H9 (cell line): ENCODE measurements around the gene ANO2. TPM values are rescaled to one million over a fixed set of nuclear protein-coding genes. Genes with fewer than 3 reads are reported as not detected.

Source experiments
- DNase-seq: peaks from one replicate; pipeline ENCODE4 v3.0.0-alpha.2; 2017
- H2AFZ ChIP-seq: one replicate; pipeline ENCODE4 v1.6.1; 2013; ENCODE audit warnings: mild to moderate bottlenecking, low read length, control low read depth, moderate library complexity
- H2AK5ac ChIP-seq: 2 replicates; pipeline ENCODE4 v1.6.1; 2013; ENCODE audit warnings: low read length, control low read depth, mixed read lengths; ENCODE audit not compliant: insufficient read length
- H2BK120ac ChIP-seq: one replicate; pipeline ENCODE4 v1.6.1; 2013; ENCODE audit warnings: low read depth, mild to moderate bottlenecking, low read length, control low read depth, inconsistent platforms; ENCODE audit not compliant: poor library complexity, severe bottlenecking
- H2BK12ac ChIP-seq: 2 replicates; pipeline ENCODE4 v1.6.1; 2013; ENCODE audit warnings: low read length, control low read depth, mixed read lengths, low read depth; ENCODE audit not compliant: insufficient read length
- H2BK15ac ChIP-seq: 2 replicates; pipeline ENCODE4 v1.6.1; 2013; ENCODE audit warnings: low read depth, low read length, control low read depth
- H2BK20ac ChIP-seq: one replicate; pipeline ENCODE4 v1.6.1; 2013; ENCODE audit warnings: low read depth, mild to moderate bottlenecking, low read length, control low read depth, inconsistent platforms; ENCODE audit not compliant: poor library complexity, severe bottlenecking
- H2BK5ac ChIP-seq: 2 replicates; pipeline ENCODE4 v1.6.1; 2013; ENCODE audit warnings: low read length, control low read depth, mixed read lengths; ENCODE audit not compliant: insufficient read length
- H3K14ac ChIP-seq: 2 replicates; pipeline ENCODE4 v1.6.1; 2013; ENCODE audit warnings: low read length, control low read depth; ENCODE audit not compliant: insufficient read depth
- H3K18ac ChIP-seq: 2 replicates; pipeline ENCODE4 v1.6.1; 2013; ENCODE audit warnings: low read depth, mild to moderate bottlenecking, mixed read lengths, low read length, control low read depth; ENCODE audit not compliant: insufficient read length
- H3K23ac ChIP-seq: 2 replicates; pipeline ENCODE4 v1.6.1; 2013; ENCODE audit warnings: low read length, control low read depth, mixed read lengths, low read depth; ENCODE audit not compliant: insufficient read length
- H3K23me2 ChIP-seq: 2 replicates; pipeline ENCODE4 v1.6.1; 2013; ENCODE audit warnings: low read depth, mild to moderate bottlenecking, mixed read lengths, low read length, control low read depth; ENCODE audit not compliant: insufficient read length, poor library complexity, severe bottlenecking
- H3K27ac ChIP-seq: 2 replicates; pipeline ENCODE4 v1.5.1; 2013; ENCODE audit warnings: low read length, control low read depth, mixed read lengths, low read depth; ENCODE audit not compliant: insufficient read length
- H3K27me3 ChIP-seq: 2 replicates; pipeline ENCODE4 v1.6.1; 2013; ENCODE audit warnings: low read length, control low read depth, inconsistent platforms; ENCODE audit not compliant: insufficient read depth
- H3K4ac ChIP-seq: 2 replicates; pipeline ENCODE4 v1.6.1; 2013; ENCODE audit warnings: low read depth, mild to moderate bottlenecking, control low read depth, inconsistent platforms, low read length, moderate library complexity
- H3K4me1 ChIP-seq: 2 replicates; pipeline ENCODE4 v1.6.1; 2013; ENCODE audit warnings: low read length, control low read depth, inconsistent platforms; ENCODE audit not compliant: insufficient read depth
- H3K4me2 ChIP-seq: 2 replicates; pipeline ENCODE4 v1.6.1; 2013; ENCODE audit warnings: low read length, control low read depth, mixed read lengths; ENCODE audit not compliant: insufficient read length, insufficient read depth
- H3K56ac ChIP-seq: 2 replicates; pipeline ENCODE4 v1.6.1; 2013; ENCODE audit warnings: low read depth, mild to moderate bottlenecking, mixed read lengths, low read length, control low read depth; ENCODE audit not compliant: insufficient read length
- H3K79me1 ChIP-seq: 2 replicates; pipeline ENCODE4 v1.6.1; 2013; ENCODE audit warnings: low read depth, mild to moderate bottlenecking, moderate library complexity, low read length, control low read depth, inconsistent platforms; ENCODE audit not compliant: insufficient read depth, poor library complexity, severe bottlenecking
- H3K79me2 ChIP-seq: 2 replicates; pipeline ENCODE4 v1.6.1; 2013; ENCODE audit warnings: low read length, control low read depth, inconsistent platforms; ENCODE audit not compliant: insufficient read depth
- H3K9ac ChIP-seq: 2 replicates; pipeline ENCODE4 v1.6.1; 2013; ENCODE audit warnings: low read length, control low read depth, mixed read lengths; ENCODE audit not compliant: insufficient read length; ENCODE audit errors: extremely low read depth
- H3K9me3 ChIP-seq: one replicate; pipeline ENCODE4 v1.6.1; 2013; ENCODE audit warnings: low read depth, low read length, inconsistent platforms; ENCODE audit not compliant: control insufficient read depth
- H3T11ph ChIP-seq: one replicate; pipeline ENCODE4 v1.6.1; 2013; ENCODE audit warnings: mild to moderate bottlenecking, low read length, control low read depth, inconsistent platforms
- H4K20me1 ChIP-seq: one replicate; pipeline ENCODE4 v1.6.1; 2013; ENCODE audit not compliant: control insufficient read depth, insufficient read length, insufficient read depth
- H4K5ac ChIP-seq: 2 replicates; pipeline ENCODE4 v1.6.1; 2013; ENCODE audit warnings: low read depth, mild to moderate bottlenecking, mixed read lengths, low read length, control low read depth; ENCODE audit not compliant: insufficient read length
- H4K8ac ChIP-seq: replicated peaks from 2 replicates; pipeline ENCODE4 v1.6.1; 2013; ENCODE audit warnings: low read length, control low read depth, mixed read lengths, low read depth; ENCODE audit not compliant: insufficient read length
- H4K91ac ChIP-seq: 2 replicates; pipeline ENCODE4 v1.6.1; 2013; ENCODE audit warnings: low read depth, mild to moderate bottlenecking, moderate library complexity, mixed read lengths, low read length, control low read depth; ENCODE audit not compliant: insufficient read length
- H3K27ac Mint-ChIP-seq, 3 experiments: 2 replicates in 2 of 3; 3 replicates in 1 of 3; pipeline ENCODE4 v1.8.0; 2020 to 2021; ENCODE audit warnings: mixed read lengths in 3 of 3, mild to moderate bottlenecking in 1 of 3, moderate library complexity in 1 of 3
- H3K27me3 Mint-ChIP-seq: 2 replicates; pipeline ENCODE4 v1.8.0; 2021; ENCODE audit warnings: low read depth, mild to moderate bottlenecking, moderate library complexity, mixed read lengths
- H3K36me3 Mint-ChIP-seq, 3 experiments: 2 replicates in 2 of 3; 3 replicates in 1 of 3; pipeline ENCODE4 v1.8.0; 2020 to 2021; ENCODE audit warnings: low read depth in 3 of 3, mixed read lengths in 3 of 3; ENCODE audit not compliant: insufficient read depth in 1 of 3
- H3K4me1 Mint-ChIP-seq, 2 experiments: 2 replicates each; pipeline ENCODE4 v1.8.0; 2020; ENCODE audit warnings: mixed read lengths in 2 of 2
- H3K4me3 Mint-ChIP-seq, 2 experiments: 2 replicates in 1 of 2; 3 replicates in 1 of 2; pipeline ENCODE4 v1.8.0; 2020 to 2021; ENCODE audit warnings: mild to moderate bottlenecking in 2 of 2, mixed read lengths in 2 of 2, moderate library complexity in 1 of 2
- H3K9me3 Mint-ChIP-seq, 2 experiments: 2 replicates in 1 of 2; 3 replicates in 1 of 2; pipeline ENCODE4 v1.8.0; 2020; ENCODE audit warnings: mild to moderate bottlenecking in 2 of 2, mixed read lengths in 2 of 2, moderate library complexity in 1 of 2
- WGBS: extraction: QIAGEN DNeasy Blood & Tissue Kit; methylation state at CpG from one replicate; pipeline ENCODE4 v1.1.7; 2013; ENCODE audit warnings: missing lambda C conversion rate, low lambda C conversion rate, mixed read lengths; ENCODE audit not compliant: insufficient read length; ENCODE audit errors: extremely low coverage; 5-methylcytosine and 5-hydroxymethylcytosine counted together
- total RNA-seq: library from RNA; stranded (reverse); gene quantifications from 2 replicates; pipeline ENCODE4 v1.2.1, GENCODE V29; 2021
- TF ChIP-seq, protein P1 (sequence below): fragments of 200-600 bp; sonication (generic); conservative IDR thresholded peaks from 3 replicates; pipeline ENCODE4 v1.8.0; 2021; ENCODE audit warnings: antibody characterized with exemption, mild to moderate bottlenecking

Gene ANO2
- total RNA-seq, 1 experiment from 2014 or later, result 3.8 TPM

DNA sequence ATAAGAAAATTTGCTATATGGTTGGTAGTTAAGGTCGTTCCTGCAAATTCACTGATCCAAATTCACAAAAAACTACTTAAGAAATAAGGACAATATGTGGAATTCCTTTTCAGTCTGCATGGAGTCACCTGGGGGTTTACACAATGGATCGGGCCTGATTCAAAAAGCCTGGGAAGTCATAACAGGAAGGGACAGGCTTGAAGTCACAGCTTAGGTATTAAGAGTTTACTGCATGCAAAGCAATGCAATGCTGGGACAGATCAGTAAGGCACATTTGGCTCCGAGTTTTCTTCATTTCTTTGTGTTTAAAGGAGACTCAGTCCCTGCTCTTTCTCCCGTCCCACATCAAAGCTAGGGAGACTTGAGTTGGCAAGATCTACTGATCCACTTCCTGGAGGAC lies 359.9 kb downstream of the ANO2 start:
- no peak overlapping the region for H3K18ac ChIP-seq
- WGBS, result no CpG with 5 or more reads among the region's 4 CpGs
- no peaks in the 10 kb centered on the region for H3K79me1 ChIP-seq
- no peaks in the 10 kb centered on the region for H3K23me2 ChIP-seq
- no peak overlapping the region for H3K14ac ChIP-seq
- no peak overlapping the region for H3K4me2 ChIP-seq
- Mint-ChIP-seq H3K4me1 (peaks cover 60 to 61% of the 10 kb centered on the region in 2 experiments), H3K27ac (no peak overlapping the region; a peak in 1 of 7 replicates), H3K27me3 (peaks cover 6% of the 10 kb centered on the region), H3K9me3 (no peaks in the 10 kb centered on the region), H3K36me3 (no peaks in the 10 kb centered on the region), H3K4me3 (no peak overlapping the region)
- H3K9me3 ChIP-seq, result no peaks in the 10 kb centered on the region
- no peak overlapping the region for H4K91ac ChIP-seq
- H3K79me2 ChIP-seq, result no peaks in the 10 kb centered on the region
- no peak overlapping the region for H2AK5ac ChIP-seq
- no peak overlapping the region for H4K5ac ChIP-seq
- no peak overlapping the region for H2BK120ac ChIP-seq
- H2BK15ac ChIP-seq, result no peak overlapping the region
- no peak overlapping the region for H4K8ac ChIP-seq
- no peak overlapping the region for H3K56ac ChIP-seq
- H3K23ac ChIP-seq, result no peak overlapping the region
- H3K9ac ChIP-seq, result no peak overlapping the region
- TF ChIP-seq, protein P1, sequence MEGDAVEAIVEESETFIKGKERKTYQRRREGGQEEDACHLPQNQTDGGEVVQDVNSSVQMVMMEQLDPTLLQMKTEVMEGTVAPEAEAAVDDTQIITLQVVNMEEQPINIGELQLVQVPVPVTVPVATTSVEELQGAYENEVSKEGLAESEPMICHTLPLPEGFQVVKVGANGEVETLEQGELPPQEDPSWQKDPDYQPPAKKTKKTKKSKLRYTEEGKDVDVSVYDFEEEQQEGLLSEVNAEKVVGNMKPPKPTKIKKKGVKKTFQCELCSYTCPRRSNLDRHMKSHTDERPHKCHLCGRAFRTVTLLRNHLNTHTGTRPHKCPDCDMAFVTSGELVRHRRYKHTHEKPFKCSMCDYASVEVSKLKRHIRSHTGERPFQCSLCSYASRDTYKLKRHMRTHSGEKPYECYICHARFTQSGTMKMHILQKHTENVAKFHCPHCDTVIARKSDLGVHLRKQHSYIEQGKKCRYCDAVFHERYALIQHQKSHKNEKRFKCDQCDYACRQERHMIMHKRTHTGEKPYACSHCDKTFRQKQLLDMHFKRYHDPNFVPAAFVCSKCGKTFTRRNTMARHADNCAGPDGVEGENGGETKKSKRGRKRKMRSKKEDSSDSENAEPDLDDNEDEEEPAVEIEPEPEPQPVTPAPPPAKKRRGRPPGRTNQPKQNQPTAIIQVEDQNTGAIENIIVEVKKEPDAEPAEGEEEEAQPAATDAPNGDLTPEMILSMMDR, result no peak
- H4K20me1 ChIP-seq, result no peaks in the 10 kb centered on the region
- no peak overlapping the region for H3K4ac ChIP-seq
- no peak overlapping the region for H3K27ac ChIP-seq
- no peak overlapping the region for H2BK12ac ChIP-seq
- no peak overlapping the region for H3T11ph ChIP-seq
- DNase-seq, result no peak
- H3K27me3 ChIP-seq, result no peaks in the 10 kb centered on the region
- no peak overlapping the region for H2AFZ ChIP-seq
- no peak overlapping the region for H2BK5ac ChIP-seq
- no peak overlapping the region for H2BK20ac ChIP-seq
- peaks cover 3% of the 10 kb centered on the region; the same call in 1 of the 2 replicates for H3K4me1 ChIP-seq
